ENCODE data around the gene FAM47A. TPM values are rescaled to one million over a fixed set of nuclear protein-coding genes. Genes with fewer than 3 reads are reported as not detected.

FAM47A gene
- total RNA-seq (not detected), polyA plus RNA-seq (not detected)
- long read RNA-seq, donor 1: 0 reads
- long read RNA-seq, donor 2: 0 reads
- long read RNA-seq, donor 3: 0 reads

- Histone ChIP-seq H3K4me1 (no peaks in the 10 kb centered on the region), H3K9me3 (peaks cover 0 to 13% (median 0%) of the 10 kb centered on the region in 11 donors), H3K27me3 (no peaks in the 10 kb centered on the region), H3K27ac (no peak within 1 kb of the TSS), H3K4me3 (no peak within 1 kb of the TSS), H3K36me3 (no peaks in the 10 kb centered on the region)
- DNase-seq (no peak), ATAC-seq (no peak)
- 89 to 93% methylated on average over 24 to 25 of the region's 25 CpGs for WGBS, 2 donors
- no peak for TF ChIP-seq CTCF (IDR thresholded peaks at IDR 0.05)
- intact Hi-C loops (cut with DNase I): no loop called here
Observed at GRCh38 chrX:34132028-34132427, at the start of gene FAM47A. FAM47A (minus strand) TSS chrX:34132314; CDS start chrX:34132278, 36 bp downstream.

GRCh38 chrX:34147345-34147744 lies 15.2 kb upstream of the FAM47A start:
- no peak for TF ChIP-seq CTCF (IDR thresholded peaks at IDR 0.05)
- Histone ChIP-seq H3K4me3 (no peak overlapping the region), H3K27ac (no peak overlapping the region), H3K4me1 (no peaks in the 10 kb centered on the region), H3K27me3 (no peaks in the 10 kb centered on the region), H3K9me3 (no peaks in the 10 kb centered on the region), H3K36me3 (no peaks in the 10 kb centered on the region)
- WGBS, 2 donors: 84 to 87% methylated on average over 9 of the region's 9 CpGs
- intact Hi-C loops (cut with DNase I): no loop called here
- no peak for DNase-seq
- ATAC-seq: no peak

- TF ChIP-seq CTCF (IDR thresholded peaks at IDR 0.05): no peak
- H3K27me3 ChIP-seq: no peaks in the 10 kb centered on the region
- no peak overlapping the region for H3K4me3 ChIP-seq
- no peak overlapping the region for H3K27ac ChIP-seq
- intact Hi-C loops (cut with DNase I): no loop called here
- H3K4me1 ChIP-seq: no peaks in the 10 kb centered on the region
- H3K36me3 ChIP-seq: no peaks in the 10 kb centered on the region
- no peak for DNase-seq
- H3K9me3 ChIP-seq: no peaks in the 10 kb centered on the region
- WGBS, 2 donors: 93 to 97% methylated on average over 28 to 30 of the region's 30 CpGs
- ATAC-seq: no peak
Observed at GRCh38 chrX:34146906-34147305, 14.8 kb upstream of the FAM47A start.

GRCh38 chrX:34144246-34144645 lies 12.1 kb upstream of the FAM47A start:
- no peak for DNase-seq
- 71 to 75% methylated on average over 2 of the region's 2 CpGs for WGBS, 2 donors
- intact Hi-C loops (cut with DNase I): loop anchor here in 1 of 10 donors (5.0 kb wide), 1 partner anchor 238 kb away; no protein-coding TSS in a partner anchor

More at GRCh38 chrX:34144246-34144645, 12.1 kb upstream of the FAM47A start:
- Histone ChIP-seq H3K27ac (no peak overlapping the region), H3K4me3 (no peak overlapping the region), H3K9me3 (no peaks in the 10 kb centered on the region), H3K36me3 (no peaks in the 10 kb centered on the region), H3K27me3 (no peaks in the 10 kb centered on the region), H3K4me1 (no peaks in the 10 kb centered on the region)
- ATAC-seq: no peak
- no peak for TF ChIP-seq CTCF (IDR thresholded peaks at IDR 0.05)
